Measurements from ENCODE around the gene ARMCX5. TPM values are rescaled to one million over a fixed set of nuclear protein-coding genes. Genes with fewer than 3 reads are reported as not detected.

Gene ARMCX5
- total RNA-seq, 2 donors from 2014 or later = 18.6 to 32.7 TPM

- Histone ChIP-seq H3K36me3 (no peaks in the 10 kb centered on the region), H3K4me3 (peak overlapping the region; percentile 53 to 56), H3K27ac (peak overlapping the region; percentile 71 to 82), H3K9me3 (no peaks in the 10 kb centered on the region), H3K27me3 (replicated peaks; ENCODE audit: insufficient read depth) (no peaks in the 10 kb centered on the region), H3K4me1 (replicated peaks) (no peaks in the 10 kb centered on the region)
- intact Hi-C loops (cut with DNase I) = no loop called here
- WGBS = 8% methylated on average over 18 of the region's 22 CpGs
- TF ChIP-seq CTCF (IDR thresholded peaks at IDR 0.05) (peak in 3 of 4 experiments; percentile 38 to 66 (median 45)), POLR2AphosphoS5 (IDR thresholded peaks at IDR 0.05) (peak; percentile 41), POLR2A (IDR thresholded peaks at IDR 0.05) (no peak)
- DNase-seq (ENCODE audit: low spot score) = peak; percentile 22
Measured at GRCh38 chrX:102652031-102652688, 52.8 kb downstream of the ARMCX5 start.

Other genes starting within 250 kb of the ARMCX5 start
- gene NXF2B, start 159.5 kb upstream of the ARMCX5 start, total RNA-seq = not detected
- gene TCP11X2, start 127.7 kb upstream of the ARMCX5 start, total RNA-seq = under 1 TPM in 1 of 2 donors, not detected in 1; 0.40 TPM
- gene TMSB15A, start 82.8 kb upstream of the ARMCX5 start, total RNA-seq = 10 to 100 TPM in 1 of 2 donors, 1 to 10 TPM in 1; 4.8 to 15.7 TPM
- 10 to 100 TPM in 1 of 2 donors, 1 to 10 TPM in 1; 8.9 to 15.8 TPM for gene GPRASP1, start 52.0 kb downstream of the ARMCX5 start, total RNA-seq
- gene GPRASP2, start 112.9 kb downstream of the ARMCX5 start, total RNA-seq = 10 to 100 TPM; 14.1 to 15.8 TPM
- gene GPRASP3, start 121.2 kb downstream of the ARMCX5 start, total RNA-seq = 1 to 10 TPM; 4.4 to 5.9 TPM

Data from prostate gland (tissue), 2 donors.